Measurements from ENCODE around the gene ORC3.
A peak's percentile ranks its signal among the peaks of the same experiment; 100 is the strongest.
"Not testable (repeated sequence)": the region's sequence is repeated elsewhere in the genome, so short reads cannot be mapped to it uniquely, and the experiment has no call there.

ORC3 gene

DNA sequence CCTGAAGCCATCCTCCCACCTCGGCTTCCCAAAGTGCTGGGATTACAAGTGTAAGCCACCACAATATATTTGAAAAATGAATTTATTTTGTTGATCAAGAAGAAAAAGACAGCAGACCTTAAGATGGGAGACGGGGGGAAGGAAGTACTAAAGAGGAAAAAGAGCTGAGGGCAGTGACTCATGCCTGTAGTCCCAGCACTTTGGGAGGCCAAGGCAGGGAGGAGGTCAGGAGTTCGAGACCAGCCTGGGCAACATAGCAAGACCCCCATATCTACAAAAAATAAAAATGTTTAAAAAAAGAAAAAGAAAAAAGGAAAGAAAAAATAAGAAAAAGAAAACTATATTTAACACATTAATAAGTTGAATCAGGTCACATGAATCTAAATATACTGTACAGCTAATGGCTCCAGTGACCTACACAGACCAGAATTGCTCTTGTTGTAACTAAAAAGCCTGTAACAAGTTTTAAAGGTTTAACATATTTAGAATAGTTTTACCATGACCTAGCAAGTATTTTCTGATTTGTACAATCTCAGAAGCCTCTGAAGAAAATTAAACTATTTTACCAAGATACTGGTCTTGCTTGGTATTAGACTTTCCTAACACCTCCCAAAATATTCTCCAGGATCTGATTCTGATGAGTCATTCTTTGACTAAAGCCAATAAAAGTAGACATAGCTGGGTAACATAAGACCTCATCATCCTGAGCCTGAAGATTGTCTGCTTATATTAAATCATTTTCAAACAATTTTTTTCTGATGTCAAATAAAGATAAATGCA lies 116.4 kb downstream of the ORC3 start:
- Mint-ChIP-seq H3K36me3 (peaks cover 18% of the 10 kb centered on the region), H3K4me1 (peaks cover 37% of the 10 kb centered on the region), H3K27ac (peak overlapping the region; percentile 59), H3K4me3 (no peak overlapping the region), H3K9me3 (no peaks in the 10 kb centered on the region)
- DNase-seq (ENCODE audit: low spot score in 2 of 2), result no peak
- ATAC-seq, result no peak

DNA sequence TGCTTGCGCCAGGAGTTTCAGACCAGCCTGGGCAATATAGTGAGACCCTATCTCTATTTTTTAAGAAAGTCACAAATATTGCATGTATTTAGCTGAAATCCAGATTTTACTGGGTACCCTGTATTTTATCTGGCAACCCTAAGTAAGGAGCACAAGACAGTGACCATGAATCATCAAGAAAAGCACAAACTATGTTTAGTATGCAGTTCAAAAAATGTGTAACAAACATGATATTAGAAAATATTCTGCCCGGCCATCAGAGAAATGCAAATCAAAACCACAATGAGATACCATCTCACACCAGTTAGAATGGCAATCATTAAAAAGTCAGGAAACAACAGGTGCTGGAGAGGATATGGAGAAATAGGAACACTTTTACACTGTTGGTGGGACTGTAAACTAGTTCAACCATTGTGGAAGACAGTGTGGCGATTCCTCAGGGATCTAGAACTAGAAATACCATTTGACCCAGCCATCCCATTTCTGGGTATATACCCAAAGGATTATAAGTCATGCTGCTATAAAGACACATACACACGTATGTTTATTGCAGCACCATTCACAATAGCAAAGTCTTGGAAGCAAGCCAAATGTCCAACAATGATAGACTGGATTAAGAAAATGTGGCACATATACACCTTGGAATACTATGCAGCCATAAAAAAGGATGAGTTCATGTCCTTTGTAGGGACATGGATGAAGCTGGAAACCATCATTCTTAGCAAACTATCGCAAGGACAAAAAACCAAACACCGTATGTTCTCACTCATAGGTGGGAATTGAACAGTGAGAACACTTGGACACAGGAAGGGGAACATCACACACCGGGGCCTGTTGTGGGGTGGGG lies 118.9 kb downstream of the ORC3 start:
- H3K4me3 Mint-ChIP-seq; DNase-seq (ENCODE audit: low spot score in 2 of 2); H3K9me3 Mint-ChIP-seq; H3K27ac Mint-ChIP-seq; H3K36me3 Mint-ChIP-seq; ATAC-seq: not testable (repeated sequence)
- H3K4me1 Mint-ChIP-seq, result peaks cover 27% of the 10 kb centered on the region

DNA sequence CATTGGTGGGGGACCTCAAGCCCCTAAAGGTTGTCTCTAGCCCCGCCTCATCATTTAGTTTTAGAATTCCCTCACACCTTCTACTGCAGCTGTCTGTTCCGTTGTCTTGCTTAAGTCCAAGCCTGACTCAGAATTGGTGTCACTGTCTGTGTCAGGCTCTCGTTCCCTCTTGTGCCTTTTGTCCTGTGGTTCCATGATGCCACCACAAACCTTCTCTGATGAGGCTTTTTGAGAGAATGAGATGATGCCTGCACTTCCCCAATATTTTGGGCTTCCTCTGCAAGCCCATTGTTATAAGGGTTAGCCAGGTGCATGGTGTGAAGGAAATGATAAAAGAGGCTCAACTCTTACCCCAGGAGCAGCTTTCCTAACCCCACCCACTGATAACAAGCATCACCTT lies 120.2 kb downstream of the ORC3 start:
- no peak overlapping the region for H3K4me3 Mint-ChIP-seq
- H3K9me3 Mint-ChIP-seq, result no peaks in the 10 kb centered on the region
- ATAC-seq, result peak; percentile 40
- H3K27ac Mint-ChIP-seq, result no peak overlapping the region
- peaks cover 7% of the 10 kb centered on the region for H3K36me3 Mint-ChIP-seq
- no peak for DNase-seq (ENCODE audit: low spot score in 2 of 2)
- H3K4me1 Mint-ChIP-seq, result peaks cover 27% of the 10 kb centered on the region

DNA sequence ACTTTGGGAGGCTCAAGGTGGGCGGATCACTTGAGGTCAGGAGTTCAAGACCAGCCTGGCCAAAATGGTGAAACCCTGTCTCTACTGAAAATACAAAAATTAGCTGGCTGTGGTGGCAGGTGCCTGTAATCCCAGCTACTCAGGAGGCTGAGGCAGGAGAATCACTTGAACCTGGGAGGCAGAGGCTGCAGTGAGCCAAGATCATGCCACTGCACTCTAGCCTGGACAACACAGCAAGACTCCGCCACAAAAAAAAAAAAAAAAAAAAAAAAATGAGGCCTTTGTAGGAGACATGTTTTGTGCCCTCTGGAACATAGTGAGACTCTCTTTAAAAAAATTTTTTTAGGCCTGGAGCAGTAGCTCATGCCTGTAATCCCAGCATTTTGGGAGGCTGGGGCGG lies 122.8 kb downstream of the ORC3 start:
- not testable (repeated sequence) for DNase-seq (ENCODE audit: low spot score in 2 of 2); H3K27ac Mint-ChIP-seq; H3K36me3 Mint-ChIP-seq; H3K9me3 Mint-ChIP-seq; H3K4me3 Mint-ChIP-seq; ATAC-seq
- H3K4me1 Mint-ChIP-seq, result peaks cover 15% of the 10 kb centered on the region

DNA sequence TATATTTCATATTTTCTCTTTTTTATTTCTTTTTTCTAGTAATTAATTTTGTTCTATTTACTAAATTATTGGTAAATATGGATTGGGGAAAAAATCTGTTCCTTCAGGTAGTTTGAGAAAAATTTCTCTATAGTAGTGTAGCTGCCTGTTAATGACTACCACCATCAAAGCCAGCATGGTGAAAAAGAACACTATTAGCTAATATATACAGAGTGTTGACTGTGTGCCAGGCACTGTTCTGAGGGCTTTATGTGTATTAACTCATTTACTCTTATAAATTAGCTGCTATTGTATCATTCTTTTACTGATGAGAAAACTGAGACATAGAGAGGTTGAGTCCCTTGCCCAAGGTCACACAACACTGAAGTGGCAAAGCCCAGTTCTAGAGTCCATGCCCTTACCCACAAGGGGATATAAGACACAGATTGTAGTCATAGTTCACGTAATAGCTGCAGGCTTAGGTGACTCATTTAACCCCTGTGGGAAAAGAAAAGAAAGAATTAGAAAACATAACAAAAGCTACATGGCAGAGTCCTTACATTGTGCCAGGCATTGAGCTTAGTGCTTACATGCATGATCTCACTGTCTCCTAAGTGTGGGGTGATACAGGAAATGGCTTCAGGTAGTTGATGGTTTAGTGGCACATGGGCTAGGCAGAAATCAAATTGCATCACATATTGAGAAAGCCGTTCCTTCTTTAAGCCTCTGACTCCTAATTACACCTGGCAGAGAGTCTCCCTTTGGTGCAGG lies 124.3 kb downstream of the ORC3 start:
- Mint-ChIP-seq H3K9me3 (no peaks in the 10 kb centered on the region), H3K4me3 (no peak overlapping the region), H3K27ac (no peak overlapping the region), H3K4me1 (peaks cover 28% of the 10 kb centered on the region), H3K36me3 (no peaks in the 10 kb centered on the region)
- DNase-seq (ENCODE audit: low spot score in 2 of 2), result no peak
- ATAC-seq, result peak; percentile 83
